IPS-18a (cell line): ENCODE measurements around the gene RND3.

Source experiments
- H3K27ac ChIP-seq: one replicate; pipeline ENCODE4 v1.5.1; 2013; ENCODE audit warnings: low read length
- H3K27me3 ChIP-seq: one replicate; pipeline ENCODE4 v1.6.1; 2013; ENCODE audit warnings: mild to moderate bottlenecking, low read length; ENCODE audit not compliant: control insufficient read depth, insufficient read depth
- H3K36me3 ChIP-seq: one replicate; pipeline ENCODE4 v1.6.1; 2013; ENCODE audit warnings: low read depth, low read length; ENCODE audit not compliant: control insufficient read depth
- H3K4me1 ChIP-seq: one replicate; pipeline ENCODE4 v1.6.1; 2013; ENCODE audit warnings: low read depth, low read length; ENCODE audit not compliant: control insufficient read depth
- H3K4me3 ChIP-seq: one replicate; pipeline ENCODE4 v1.5.1; 2013; ENCODE audit warnings: low read length
- H3K9ac ChIP-seq: one replicate; pipeline ENCODE4 v1.6.1; 2013; ENCODE audit warnings: mild to moderate bottlenecking, low read length, moderate library complexity
- H3K9me3 ChIP-seq: one replicate; pipeline ENCODE4 v1.6.1; 2013; ENCODE audit warnings: low read depth, low read length; ENCODE audit not compliant: control insufficient read depth

Gene RND3

DNA sequence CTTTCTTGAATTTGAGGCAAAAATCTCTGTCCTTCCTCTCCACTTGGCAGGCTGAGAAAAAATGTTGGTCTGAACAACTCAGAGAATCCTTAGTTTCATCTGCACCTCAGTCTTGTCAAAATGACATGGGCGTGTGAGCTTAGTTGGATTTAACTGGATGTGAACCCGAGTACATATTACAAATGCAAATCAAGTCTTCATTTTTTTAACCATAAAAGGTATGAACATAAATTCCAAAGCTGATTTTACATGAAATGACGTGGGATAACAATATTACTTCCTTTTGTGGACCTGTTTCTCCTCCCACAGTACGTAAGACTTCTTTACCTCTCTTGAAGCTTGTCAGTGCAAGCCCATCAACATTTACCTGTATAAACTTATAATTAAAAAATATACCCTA lies 32.6 kb upstream of the RND3 start:
- Histone ChIP-seq H3K4me3 (no peak overlapping the region), H3K9ac (no peak overlapping the region)

DNA sequence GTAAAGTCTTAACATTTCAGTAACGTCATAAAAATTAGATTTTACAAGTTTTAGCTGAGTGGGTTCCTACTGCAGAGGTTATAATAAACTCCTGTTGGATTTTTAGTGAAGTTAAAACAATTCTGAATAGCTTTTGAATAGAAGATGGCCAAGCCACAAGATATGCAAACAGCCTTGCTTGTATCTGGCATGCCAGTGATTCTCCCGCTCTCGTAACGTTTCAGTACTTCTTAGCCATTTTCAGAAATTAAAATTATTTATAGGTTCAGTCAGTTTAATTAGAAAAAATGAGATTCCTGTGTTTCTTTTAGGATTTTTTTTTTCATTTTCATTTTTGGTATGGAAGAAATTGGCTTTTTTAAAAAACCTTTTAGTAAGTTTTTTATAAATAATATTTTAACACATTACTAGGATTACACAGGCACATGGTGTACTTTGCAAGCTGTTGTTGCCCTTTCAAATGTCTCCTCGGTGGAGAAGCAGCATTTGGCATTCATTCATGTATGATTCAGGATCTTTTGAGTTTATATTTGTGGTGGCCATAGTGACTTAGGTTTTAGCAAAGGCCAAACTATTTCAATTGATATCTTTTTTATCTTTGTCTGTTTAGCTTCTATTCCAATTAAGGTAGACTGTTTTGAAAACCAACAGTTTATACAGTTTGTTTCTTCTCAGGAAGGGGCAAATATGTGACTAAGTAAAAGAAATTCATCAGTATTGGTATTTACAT lies 30.6 kb upstream of the RND3 start:
- Histone ChIP-seq H3K9me3 (no peaks in the 10 kb centered on the region), H3K4me3 (no peak overlapping the region), H3K4me1 (no peaks in the 10 kb centered on the region), H3K27ac (no peak overlapping the region), H3K27me3 (no peaks in the 10 kb centered on the region), H3K36me3 (no peaks in the 10 kb centered on the region), H3K9ac (no peak overlapping the region)

More for the DNA sequence above, 32.6 kb upstream of the RND3 start:
- no peak overlapping the region for H3K27ac ChIP-seq
- no peaks in the 10 kb centered on the region for H3K9me3 ChIP-seq
- H3K27me3 ChIP-seq: no peaks in the 10 kb centered on the region
- H3K36me3 ChIP-seq: no peaks in the 10 kb centered on the region
- H3K4me1 ChIP-seq: no peaks in the 10 kb centered on the region

DNA sequence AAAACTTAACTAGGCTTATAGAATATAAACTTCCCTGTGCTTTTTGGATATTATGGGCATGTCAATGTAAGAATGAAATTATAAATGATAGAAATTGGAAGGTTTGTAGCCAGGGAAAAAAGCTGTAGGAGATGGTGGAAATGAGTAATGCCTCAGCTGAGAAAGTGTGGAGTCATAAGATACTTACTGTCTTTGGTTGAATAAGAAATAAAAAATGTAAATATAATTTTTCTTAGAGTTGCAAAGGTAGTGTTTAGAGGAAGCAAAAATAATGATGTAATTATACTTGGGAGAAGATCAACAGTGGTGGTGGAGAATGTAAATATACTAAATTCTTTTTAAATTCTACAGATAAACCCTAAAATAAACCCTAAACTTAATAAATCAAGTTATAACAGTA lies 26.2 kb upstream of the RND3 start:
- no peaks in the 10 kb centered on the region for H3K9me3 ChIP-seq
- H3K27me3 ChIP-seq: no peaks in the 10 kb centered on the region
- no peaks in the 10 kb centered on the region for H3K36me3 ChIP-seq
- no peak overlapping the region for H3K4me3 ChIP-seq
- no peak overlapping the region for H3K27ac ChIP-seq
- no peaks in the 10 kb centered on the region for H3K4me1 ChIP-seq
- H3K9ac ChIP-seq: no peak overlapping the region

DNA sequence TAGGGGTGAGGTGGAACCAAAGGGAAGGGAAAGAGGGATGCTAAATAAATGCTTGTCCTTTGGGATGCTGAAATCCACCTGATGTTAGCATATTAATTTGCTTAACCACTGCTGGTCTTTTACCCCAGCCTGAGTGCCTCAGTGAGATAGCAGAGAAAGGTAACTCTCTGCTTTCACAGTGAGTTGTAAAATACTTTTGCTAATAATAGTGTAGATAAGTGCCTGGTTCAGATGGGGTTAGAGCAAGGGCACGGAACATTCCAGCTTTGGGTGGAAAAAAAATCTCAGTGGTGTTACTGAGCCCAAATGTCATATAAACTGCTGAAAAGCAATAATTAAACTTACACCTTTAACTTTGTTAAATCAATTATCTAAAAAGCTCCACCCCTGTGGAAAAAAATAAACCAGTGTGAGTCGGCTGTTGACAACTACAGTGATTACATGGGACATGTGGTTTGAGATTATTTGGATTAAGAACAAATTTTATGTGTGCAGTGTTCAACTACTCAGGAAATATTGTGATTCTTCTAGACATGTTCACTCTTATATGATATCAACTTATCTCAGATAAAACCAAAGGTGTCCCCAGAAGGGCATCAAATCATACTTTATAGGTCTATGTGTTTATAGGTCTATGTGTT lies 21.1 kb upstream of the RND3 start:
- H3K4me1 ChIP-seq: no peaks in the 10 kb centered on the region
- H3K27me3 ChIP-seq: no peaks in the 10 kb centered on the region
- no peak overlapping the region for H3K4me3 ChIP-seq
- no peaks in the 10 kb centered on the region for H3K9me3 ChIP-seq
- no peak overlapping the region for H3K9ac ChIP-seq
- H3K27ac ChIP-seq: no peak overlapping the region
- no peaks in the 10 kb centered on the region for H3K36me3 ChIP-seq

DNA sequence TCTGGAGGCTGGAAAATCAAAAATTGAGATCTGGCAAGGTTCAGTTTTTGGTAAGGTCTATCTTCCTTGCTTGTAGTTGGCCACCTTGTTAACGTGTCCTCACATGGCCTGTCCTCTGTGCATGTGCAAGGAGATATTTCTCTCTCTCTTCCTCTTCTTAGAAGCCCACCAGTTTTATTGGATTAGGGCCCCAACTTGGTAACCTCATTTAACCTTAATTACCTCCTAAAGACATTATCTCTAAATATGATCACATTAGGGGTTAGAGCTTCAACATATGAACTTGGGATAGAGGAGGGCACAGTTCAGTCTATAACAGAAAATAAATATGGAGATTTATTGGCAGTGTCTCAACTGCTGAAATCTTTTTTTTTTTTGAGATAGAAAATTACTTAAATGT lies 19.6 kb upstream of the RND3 start:
- H3K36me3 ChIP-seq: no peaks in the 10 kb centered on the region
- H3K27ac ChIP-seq: no peak overlapping the region
- no peak overlapping the region for H3K4me3 ChIP-seq
- H3K9ac ChIP-seq: no peak overlapping the region
- no peaks in the 10 kb centered on the region for H3K9me3 ChIP-seq
- no peaks in the 10 kb centered on the region for H3K27me3 ChIP-seq
- no peaks in the 10 kb centered on the region for H3K4me1 ChIP-seq

DNA sequence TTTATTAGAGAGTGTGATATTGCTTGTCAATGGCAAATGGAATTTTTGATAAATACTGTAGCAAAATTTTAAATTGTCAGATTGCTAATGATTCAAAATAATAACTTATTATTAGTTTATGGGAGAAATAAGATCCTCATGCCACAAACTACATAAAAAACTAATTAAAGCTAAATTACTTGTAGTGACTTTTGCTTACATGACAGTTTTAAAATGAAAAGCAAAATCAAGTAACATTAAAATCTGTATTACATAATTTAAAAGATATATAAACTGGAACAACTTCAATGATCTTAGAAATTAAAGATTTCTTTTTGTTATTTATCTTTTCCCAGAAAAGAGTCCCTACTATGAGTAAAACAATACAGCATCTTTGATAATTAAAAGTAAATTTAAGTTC lies 17.7 kb upstream of the RND3 start:
- H3K9ac ChIP-seq: no peak overlapping the region
- no peaks in the 10 kb centered on the region for H3K9me3 ChIP-seq
- H3K27ac ChIP-seq: no peak overlapping the region
- no peaks in the 10 kb centered on the region for H3K36me3 ChIP-seq
- no peak overlapping the region for H3K4me3 ChIP-seq
- no peaks in the 10 kb centered on the region for H3K4me1 ChIP-seq
- H3K27me3 ChIP-seq: no peaks in the 10 kb centered on the region

DNA sequence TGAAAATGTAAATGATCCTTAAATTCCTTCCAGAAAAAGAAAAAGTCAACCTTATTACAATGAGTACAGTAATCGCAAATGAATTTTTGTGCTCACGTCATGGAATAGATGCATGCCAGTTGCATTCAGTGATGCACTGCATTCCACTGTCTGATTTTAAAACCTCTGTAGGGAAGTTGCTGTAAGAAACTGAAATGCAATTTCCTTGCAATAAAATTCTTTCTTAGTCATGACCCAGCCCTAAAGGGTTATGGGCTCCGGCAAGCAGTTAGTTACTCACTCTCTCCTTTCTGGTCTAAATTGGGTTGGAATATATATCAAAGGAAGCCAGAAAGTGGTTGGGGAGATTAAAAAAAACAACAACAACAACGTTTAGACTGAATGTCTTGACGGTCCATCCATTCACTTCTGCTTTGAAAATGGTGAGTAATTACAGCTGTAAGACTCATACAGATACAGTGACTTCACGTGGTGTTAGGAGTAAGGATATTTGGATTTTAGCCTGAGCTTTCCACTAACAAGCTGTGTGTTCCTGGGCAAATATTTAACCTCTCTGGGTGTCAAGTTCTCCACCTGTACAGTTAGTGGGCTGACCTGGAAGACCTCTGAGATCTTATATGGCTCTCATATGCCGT lies 8.6 kb upstream of the RND3 start:
- no peaks in the 10 kb centered on the region for H3K4me1 ChIP-seq
- H3K9ac ChIP-seq: no peak overlapping the region
- no peaks in the 10 kb centered on the region for H3K9me3 ChIP-seq

DNA sequence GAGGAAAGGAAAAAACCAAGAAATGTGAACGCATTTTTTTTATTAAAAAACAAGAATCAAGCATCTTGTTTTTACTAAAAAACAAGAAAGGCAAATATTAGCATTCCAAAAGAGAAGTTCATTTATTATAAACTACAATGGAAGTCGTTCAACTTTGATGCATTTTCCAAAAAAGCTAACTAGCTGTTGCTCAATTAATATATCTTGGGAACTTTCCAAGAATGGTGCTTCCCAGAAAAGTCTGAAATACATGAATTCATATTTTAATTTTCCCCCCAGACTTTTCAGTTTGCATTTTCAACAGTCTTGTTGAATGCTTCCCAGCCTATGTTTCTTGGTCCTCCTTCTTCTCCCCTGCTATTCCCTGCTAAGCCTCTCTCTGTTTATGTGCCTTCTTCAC lies 7.5 kb upstream of the RND3 start:
- H3K9me3 ChIP-seq: no peaks in the 10 kb centered on the region
- H3K4me1 ChIP-seq: no peaks in the 10 kb centered on the region
- H3K4me3 ChIP-seq: no peak overlapping the region
- H3K36me3 ChIP-seq: no peaks in the 10 kb centered on the region
- H3K27ac ChIP-seq: no peak overlapping the region
- H3K9ac ChIP-seq: no peak overlapping the region
- H3K27me3 ChIP-seq: no peaks in the 10 kb centered on the region

More for the DNA sequence above, 8.6 kb upstream of the RND3 start:
- Histone ChIP-seq H3K27ac (no peak overlapping the region), H3K4me3 (no peak overlapping the region), H3K36me3 (no peaks in the 10 kb centered on the region), H3K27me3 (no peaks in the 10 kb centered on the region)

DNA sequence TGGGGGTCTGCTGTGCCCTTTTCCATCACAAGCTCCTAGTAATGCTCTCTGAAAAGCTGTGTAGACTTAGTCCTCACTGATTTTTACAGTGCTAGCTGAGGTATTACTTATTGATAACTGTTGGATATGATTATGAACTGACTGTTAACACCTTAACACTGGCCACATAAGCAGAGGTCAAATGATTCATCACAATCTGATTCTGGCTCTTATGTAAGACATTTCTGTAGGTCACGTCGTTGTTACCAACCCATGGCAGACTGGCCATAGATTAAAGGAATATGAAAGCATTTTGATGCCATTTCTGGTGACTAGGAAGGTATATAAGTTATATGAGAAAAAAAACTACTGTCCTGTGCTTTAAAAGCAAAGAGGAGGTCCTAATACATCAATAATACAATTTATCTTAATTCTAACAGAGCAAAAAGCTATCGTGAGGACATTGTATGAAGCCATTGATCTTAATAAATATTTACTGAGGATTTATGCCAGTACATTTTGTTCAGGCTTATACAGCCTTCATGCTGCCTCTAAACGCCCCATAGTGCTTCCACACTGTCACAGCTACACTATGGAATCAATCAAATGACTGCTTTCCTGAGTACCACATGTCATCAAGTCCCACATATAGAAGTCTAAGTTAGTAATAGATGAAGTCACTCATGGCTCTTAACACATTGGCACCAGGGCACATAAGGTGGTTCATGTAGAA lies 6.9 kb upstream of the RND3 start:
- Histone ChIP-seq H3K9ac (no peak overlapping the region), H3K4me1 (no peaks in the 10 kb centered on the region), H3K27me3 (no peaks in the 10 kb centered on the region), H3K4me3 (no peak overlapping the region), H3K27ac (no peak overlapping the region), H3K36me3 (no peaks in the 10 kb centered on the region), H3K9me3 (no peaks in the 10 kb centered on the region)

DNA sequence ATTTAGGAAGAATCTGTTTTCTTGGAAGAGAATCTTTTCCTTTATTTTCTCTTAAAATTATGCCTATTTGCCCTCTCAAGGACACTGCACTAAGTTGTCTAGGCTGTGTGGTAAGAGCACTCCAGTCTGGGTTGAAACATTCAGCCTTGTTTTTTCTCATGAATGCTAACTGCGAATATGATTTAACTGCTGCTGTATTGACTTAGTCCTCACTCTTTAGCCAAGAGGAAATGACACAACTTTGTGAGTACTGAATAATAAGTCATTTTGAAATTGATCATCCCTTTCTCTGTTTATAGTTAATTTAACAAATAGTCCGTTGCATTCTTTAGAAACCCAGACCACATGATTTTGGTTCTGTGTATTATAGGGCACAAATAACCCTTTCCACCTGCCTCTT lies 4.5 kb upstream of the RND3 start:
- Histone ChIP-seq H3K36me3 (no peaks in the 10 kb centered on the region), H3K9ac (no peak overlapping the region), H3K9me3 (no peaks in the 10 kb centered on the region), H3K27me3 (no peaks in the 10 kb centered on the region), H3K4me1 (no peaks in the 10 kb centered on the region), H3K27ac (no peak overlapping the region), H3K4me3 (no peak overlapping the region)

DNA sequence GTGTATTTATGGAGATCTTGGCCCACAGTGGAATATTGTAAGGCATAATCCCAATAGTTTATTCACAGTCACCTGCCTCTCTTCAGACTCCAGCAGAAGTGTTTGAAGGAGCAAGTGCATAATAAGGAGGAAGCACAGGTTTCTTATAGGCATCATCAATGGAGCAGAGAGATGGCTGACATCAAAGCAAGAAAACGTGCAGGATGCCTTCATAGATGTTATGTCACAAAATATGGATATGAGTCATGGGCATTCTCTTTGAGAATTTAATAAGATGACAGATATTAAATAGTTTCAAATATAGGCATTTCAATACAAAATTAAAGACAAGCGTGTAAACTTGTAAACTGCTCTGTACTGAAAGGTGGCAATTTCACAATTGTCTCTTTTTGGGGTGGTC lies 4.0 kb upstream of the RND3 start:
- Histone ChIP-seq H3K27ac (no peak overlapping the region), H3K9me3 (no peaks in the 10 kb centered on the region), H3K4me1 (no peaks in the 10 kb centered on the region), H3K4me3 (no peak overlapping the region), H3K36me3 (no peaks in the 10 kb centered on the region), H3K9ac (no peak overlapping the region), H3K27me3 (no peaks in the 10 kb centered on the region)
